Right cardiac atrium (tissue), 5 donors: ENCODE results near the gene PRSS3. TPM values are rescaled to one million over a fixed set of nuclear protein-coding genes. Genes with fewer than 3 reads are reported as not detected.
"Not testable (repeated sequence)": the region's sequence is repeated elsewhere in the genome, so short reads cannot be mapped to it uniquely, and the experiment has no call there.

Experiments
- ATAC-seq, 2 donors: fragments of 200-7000 bp; cut with Tn5 transposase; one replicate each; pipeline versions ENCODE4 v1.8.0 to v1.9.1; 2020; ENCODE audit warnings: moderate library complexity in 2 of 2, mild to moderate bottlenecking in 1 of 2
- DNase-seq, 3 donors: peaks; one replicate each; pipeline ENCODE4 v3.0.0-alpha.2; 2020
- H3K27ac ChIP-seq: one replicate; pipeline ENCODE4 v1.5.1; 2013; ENCODE audit warnings: mild to moderate bottlenecking, low read length, control low read depth, moderate library complexity
- H3K27me3 ChIP-seq: one replicate; pipeline ENCODE4 v1.6.1; 2013; ENCODE audit not compliant: control insufficient read depth, insufficient read depth
- H3K4me1 ChIP-seq: one replicate; pipeline ENCODE4 v1.6.1; 2013; ENCODE audit warnings: low read length; ENCODE audit not compliant: control insufficient read depth, insufficient read depth
- H3K4me3 ChIP-seq: one replicate; pipeline ENCODE4 v1.5.1; 2013; ENCODE audit warnings: low read length, control low read depth
- H3K9me3 ChIP-seq: one replicate; pipeline ENCODE4 v1.6.1; 2013; ENCODE audit warnings: low read length; ENCODE audit not compliant: control insufficient read depth
- WGBS: extraction: QIAGEN DNeasy Blood & Tissue Kit; methylation state at CpG from one replicate; pipeline ENCODE4 v1.1.7; 2013; 5-methylcytosine and 5-hydroxymethylcytosine counted together
- intact Hi-C, 4 donors: fragments of 100-400 bp; cut with DNase I; formaldehyde crosslinking; loops; one replicate each; pipeline versions ENCODE4 v1.11.0 to v1.14.0; 2022 to 2023
- polyA plus RNA-seq: library from polyadenylated mRNA; stranded (reverse); fragments of 200-250 nt; gene quantifications from one replicate; pipeline ENCODE4 v1.2.3, GENCODE V29; 2013
- total RNA-seq, 4 donors: library from RNA; stranded (reverse); fragmentation: NEBNext Ultra II Directional; extraction: Animal tissue kit (Norgen Biotek cat#: 25700); gene quantifications; one replicate each; pipeline ENCODE4 v1.2.1, GENCODE V29; 2021
- donor health status: healthy with polysubstance abuse.
- donor health status: DM: no; HTN: yes; CAD: no.
- donor health status: DM: no; HTN: no; CAD: no.
- donor health status: DM: no; HTN: yes; CAD: no; lungs with severe emphysema.
- donor health status: DM: yes; HTN: yes; CAD: no.

Gene PRSS3
- total and polyA plus RNA-seq, 5 donors, result not detected

DNA sequence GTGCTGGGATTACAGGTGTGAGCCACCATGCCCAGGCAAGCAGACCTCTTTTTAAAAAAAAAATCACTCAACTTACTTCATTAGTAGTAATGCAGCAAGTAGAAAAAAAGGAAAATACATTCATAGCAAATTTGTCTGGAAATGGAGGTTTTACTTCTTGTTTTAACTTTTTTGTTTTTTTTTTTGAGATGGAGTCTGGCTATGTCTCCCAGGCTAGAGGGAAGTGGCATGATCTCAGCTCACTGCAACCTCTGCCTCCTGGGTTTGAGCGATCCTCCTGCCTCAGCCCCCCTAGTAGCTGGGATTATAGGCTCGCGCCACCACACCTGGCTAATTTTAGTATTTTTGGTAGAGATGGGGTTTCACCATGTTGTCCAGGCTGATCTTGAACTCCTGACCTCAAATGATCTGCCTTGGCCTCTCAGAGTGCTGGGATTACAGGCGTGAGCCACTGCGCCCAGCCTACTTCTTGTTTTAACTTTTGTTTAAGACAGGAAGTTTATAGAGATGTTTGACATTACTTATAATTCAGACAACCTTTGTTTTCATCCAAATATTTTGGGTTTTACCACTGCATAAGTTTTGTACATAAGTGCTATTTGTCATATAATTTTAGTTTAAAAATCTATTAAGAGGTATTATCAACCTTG, 48.1 kb downstream of the PRSS3 start:
- Histone ChIP-seq H3K4me3 (no peak overlapping the region), H3K27me3 (no peaks in the 10 kb centered on the region), H3K9me3 (no peaks in the 10 kb centered on the region), H3K27ac (no peak overlapping the region), H3K4me1 (peaks cover 5% of the 10 kb centered on the region)
- intact Hi-C loops, result no loop called here
- ATAC-seq (no peak), DNase-seq (no peak)
- 85% methylated on average over 5 of the region's 5 CpGs for WGBS

DNA sequence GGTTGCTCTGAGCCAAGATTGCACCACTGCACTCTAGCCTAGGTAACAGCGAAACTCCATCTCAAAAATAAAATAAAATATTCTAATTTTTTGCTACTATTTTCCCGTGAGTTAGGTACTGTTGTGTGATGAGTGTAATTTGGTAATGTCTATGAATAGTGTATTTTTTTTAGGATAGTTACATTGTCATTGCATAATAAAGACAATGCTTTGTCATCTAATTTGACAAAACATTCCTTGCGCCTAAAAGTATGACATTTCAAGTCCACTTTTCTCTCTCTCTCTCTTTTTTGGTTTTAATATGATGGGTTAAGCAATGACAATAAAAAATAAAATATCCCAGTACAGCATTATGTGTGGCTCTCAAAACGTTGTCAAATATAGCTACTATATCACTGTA, 50.9 kb downstream of the PRSS3 start:
- intact Hi-C loops, result loop anchor here in 1 of 4 donors (2.0 kb wide), 1 partner anchor 27 kb away; no protein-coding TSS in a partner anchor
- no peak for ATAC-seq
- H3K27me3 ChIP-seq, result no peaks in the 10 kb centered on the region
- H3K4me3 ChIP-seq, result no peak overlapping the region
- no peaks in the 10 kb centered on the region for H3K9me3 ChIP-seq
- no peak for DNase-seq
- WGBS, result 75% methylated on average over 4 of the region's 4 CpGs
- H3K4me1 ChIP-seq, result peaks cover 6% of the 10 kb centered on the region
- no peak overlapping the region for H3K27ac ChIP-seq

GRCh38 chr9:33847894-33848205, 52.5 kb downstream of the PRSS3 start:
- not testable (repeated sequence) for H3K4me3 ChIP-seq, ATAC-seq, H3K27me3 ChIP-seq, H3K27ac ChIP-seq, H3K9me3 ChIP-seq, DNase-seq
- H3K4me1 ChIP-seq, result peaks cover 12% of the 10 kb centered on the region
- intact Hi-C loops, result loop anchor here in 1 of 4 donors (2.0 kb wide), 1 partner anchor 29 kb away; no protein-coding TSS in a partner anchor
- 98% methylated on average over 3 of the region's 3 CpGs for WGBS

Other genes with a start within 250 kb of the PRSS3 start
- 10 to 100 TPM; 34.9 to 43.8 (median 38.6) TPM for gene UBE2R2, start 21.6 kb downstream of the PRSS3 start, total RNA-seq
- gene UBE2R2, start 21.6 kb downstream of the PRSS3 start, polyA plus RNA-seq, result 23.9 TPM